Right lobe of liver (tissue), 4 donors: ENCODE results near the gene ODAD2.

Experiments
- POLR2A ChIP-seq: fragments of 450-650 bp; IDR thresholded peaks from one replicate; pipeline ENCODE4 v1.6.1; 2017; ENCODE audit warnings: antibody characterized with exemption, mild to moderate bottlenecking
- TF ChIP-seq, protein P1 (sequence below), 4 donors: fragments of 200-600 bp in 3 of 4; fragments of 450-650 bp in 1 of 4; IDR thresholded peaks; one replicate each; pipeline versions ENCODE4 v1.5.1 to v1.8.0; 2016 to 2022; ENCODE audit warnings: antibody characterized with exemption in 4 of 4, mild to moderate bottlenecking in 2 of 4
- donor health status: DM: no; HTN: no; CAD: no.
- donor health status: DM: no; HTN: no; CAD: no.
- donor health status: DM: no; HTN: yes; CAD: no.

DNA sequence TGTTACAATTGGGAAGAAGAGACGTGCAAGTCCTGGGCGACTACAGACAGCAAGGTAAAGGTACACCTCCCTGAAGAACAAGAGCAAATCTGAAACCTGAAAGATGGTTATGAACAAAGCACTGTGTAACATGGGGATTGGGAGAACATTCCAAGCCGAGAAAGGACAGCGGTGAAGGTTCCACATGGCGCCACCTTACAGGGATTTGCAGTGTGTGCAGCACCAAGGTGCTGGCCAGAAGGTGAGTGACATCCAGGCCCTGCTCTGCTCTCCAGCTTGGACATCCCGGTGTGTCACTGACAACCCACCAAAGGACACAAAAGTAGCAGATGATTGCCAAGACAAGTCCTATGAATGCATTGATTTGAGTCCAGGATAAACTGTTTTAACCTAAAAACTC is 165.1 kb downstream of the ODAD2 start:
- TF ChIP-seq, protein P1, sequence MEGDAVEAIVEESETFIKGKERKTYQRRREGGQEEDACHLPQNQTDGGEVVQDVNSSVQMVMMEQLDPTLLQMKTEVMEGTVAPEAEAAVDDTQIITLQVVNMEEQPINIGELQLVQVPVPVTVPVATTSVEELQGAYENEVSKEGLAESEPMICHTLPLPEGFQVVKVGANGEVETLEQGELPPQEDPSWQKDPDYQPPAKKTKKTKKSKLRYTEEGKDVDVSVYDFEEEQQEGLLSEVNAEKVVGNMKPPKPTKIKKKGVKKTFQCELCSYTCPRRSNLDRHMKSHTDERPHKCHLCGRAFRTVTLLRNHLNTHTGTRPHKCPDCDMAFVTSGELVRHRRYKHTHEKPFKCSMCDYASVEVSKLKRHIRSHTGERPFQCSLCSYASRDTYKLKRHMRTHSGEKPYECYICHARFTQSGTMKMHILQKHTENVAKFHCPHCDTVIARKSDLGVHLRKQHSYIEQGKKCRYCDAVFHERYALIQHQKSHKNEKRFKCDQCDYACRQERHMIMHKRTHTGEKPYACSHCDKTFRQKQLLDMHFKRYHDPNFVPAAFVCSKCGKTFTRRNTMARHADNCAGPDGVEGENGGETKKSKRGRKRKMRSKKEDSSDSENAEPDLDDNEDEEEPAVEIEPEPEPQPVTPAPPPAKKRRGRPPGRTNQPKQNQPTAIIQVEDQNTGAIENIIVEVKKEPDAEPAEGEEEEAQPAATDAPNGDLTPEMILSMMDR (IDR thresholded peaks at IDR 0.05) = no peak
- TF ChIP-seq POLR2A = no peak
